Measurements from ENCODE around the gene P2RY2. TPM values are rescaled to one million over a fixed set of nuclear protein-coding genes. Genes with fewer than 3 reads are reported as not detected.

P2RY2 gene
- total RNA-seq: 1.6 and 3.4 TPM in 2 replicates
- polyA plus RNA-seq (2012): 0.19 TPM

DNA sequence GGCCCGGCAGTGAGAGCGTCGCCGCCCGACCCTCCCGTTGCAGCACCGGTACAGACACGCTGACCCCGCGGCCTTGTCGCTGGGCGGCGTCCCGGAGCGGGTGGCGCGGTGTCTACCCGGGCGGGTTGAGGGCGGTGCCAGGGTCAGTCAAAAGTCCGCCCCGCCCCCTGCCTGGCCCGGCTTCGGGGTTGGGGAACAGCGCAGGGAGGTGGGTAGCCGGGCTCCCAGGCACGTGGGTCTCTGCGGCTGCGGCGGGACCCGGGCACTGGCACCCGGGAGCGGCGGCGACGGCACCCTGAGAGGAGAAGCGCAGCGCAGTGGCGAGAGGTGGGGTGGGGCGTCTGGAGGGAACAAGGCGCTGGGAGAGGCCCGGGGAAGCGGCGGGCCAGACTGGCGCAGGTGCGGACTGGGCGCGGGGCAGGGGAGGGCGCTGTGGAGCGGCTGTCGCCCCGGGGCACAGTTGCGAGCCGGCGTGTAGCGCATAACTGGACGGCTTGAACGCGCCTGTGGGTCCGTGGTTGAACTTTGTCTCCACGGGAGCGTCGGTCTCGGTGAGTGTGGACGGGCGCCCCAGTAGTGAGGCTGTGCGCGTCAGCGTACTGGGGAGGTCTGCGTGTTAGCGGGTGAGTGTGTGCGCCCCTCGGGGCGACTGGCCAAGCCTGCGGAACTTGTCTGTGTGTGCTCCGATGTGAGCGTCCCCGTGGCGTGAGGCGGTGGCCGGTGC is at the start of gene P2RY2:
TSS of gene P2RY2 (plus strand) at position 176 of the 724 bp plus-strand sequence. CDS start 15,879 bp downstream, outside the sequence.
- peak; percentile 51 for DNase-seq (ENCODE audit: low read depth)

DNA sequence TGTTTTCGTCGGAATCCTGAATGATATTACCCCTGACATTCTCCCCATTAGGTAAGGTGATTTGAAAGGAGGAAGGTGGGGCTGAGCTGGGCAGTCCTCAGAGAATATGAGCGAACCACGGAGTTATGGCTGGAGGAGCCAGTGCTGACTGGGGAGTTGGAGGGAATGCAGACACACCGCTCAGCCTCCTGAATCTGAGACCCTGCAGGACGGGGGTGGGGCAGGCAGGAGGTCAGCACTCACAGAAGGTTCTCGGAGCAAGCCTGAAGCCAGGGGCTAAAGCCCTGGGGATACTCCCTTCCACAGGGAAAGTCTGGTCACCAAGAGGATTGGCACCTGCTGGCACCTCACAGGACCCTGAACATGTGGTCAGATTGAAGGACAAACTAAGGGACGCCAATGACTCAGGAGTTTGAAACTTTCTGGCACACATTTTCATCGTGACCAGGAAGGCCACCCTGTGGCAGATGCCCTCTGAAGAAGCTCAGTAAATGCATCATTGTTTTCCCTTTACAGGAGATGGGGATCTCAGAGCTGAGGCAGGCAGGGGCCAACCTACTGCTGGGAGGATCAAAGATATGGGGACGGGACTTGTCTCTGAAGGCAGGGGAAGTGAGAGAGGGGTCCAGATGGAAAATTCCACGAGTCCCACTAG is 49.0 kb upstream of the P2RY2 start:
- peak; percentile 66 for DNase-seq (ENCODE audit: low read depth)

DNA sequence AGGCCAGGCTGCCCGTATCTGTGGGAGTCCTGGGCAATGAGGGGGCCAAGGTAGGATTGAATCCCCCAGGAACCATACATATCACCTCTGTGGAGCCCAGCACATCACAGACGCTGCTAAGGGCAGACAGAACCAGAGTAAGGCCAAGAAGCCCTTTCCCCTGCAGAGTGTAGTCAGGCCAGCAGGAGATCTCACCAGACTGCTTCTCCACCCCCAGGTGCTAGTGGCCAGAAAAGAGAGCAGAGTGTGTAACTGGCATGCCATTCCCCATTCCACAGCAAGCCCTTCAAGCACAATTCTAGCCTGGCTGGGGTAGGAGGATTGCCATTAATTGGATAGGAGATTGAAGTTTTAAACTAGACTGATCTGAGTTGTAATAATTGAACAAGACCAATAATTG is 47.9 kb upstream of the P2RY2 start:
- DNase-seq (ENCODE audit: low read depth): no peak

DNA sequence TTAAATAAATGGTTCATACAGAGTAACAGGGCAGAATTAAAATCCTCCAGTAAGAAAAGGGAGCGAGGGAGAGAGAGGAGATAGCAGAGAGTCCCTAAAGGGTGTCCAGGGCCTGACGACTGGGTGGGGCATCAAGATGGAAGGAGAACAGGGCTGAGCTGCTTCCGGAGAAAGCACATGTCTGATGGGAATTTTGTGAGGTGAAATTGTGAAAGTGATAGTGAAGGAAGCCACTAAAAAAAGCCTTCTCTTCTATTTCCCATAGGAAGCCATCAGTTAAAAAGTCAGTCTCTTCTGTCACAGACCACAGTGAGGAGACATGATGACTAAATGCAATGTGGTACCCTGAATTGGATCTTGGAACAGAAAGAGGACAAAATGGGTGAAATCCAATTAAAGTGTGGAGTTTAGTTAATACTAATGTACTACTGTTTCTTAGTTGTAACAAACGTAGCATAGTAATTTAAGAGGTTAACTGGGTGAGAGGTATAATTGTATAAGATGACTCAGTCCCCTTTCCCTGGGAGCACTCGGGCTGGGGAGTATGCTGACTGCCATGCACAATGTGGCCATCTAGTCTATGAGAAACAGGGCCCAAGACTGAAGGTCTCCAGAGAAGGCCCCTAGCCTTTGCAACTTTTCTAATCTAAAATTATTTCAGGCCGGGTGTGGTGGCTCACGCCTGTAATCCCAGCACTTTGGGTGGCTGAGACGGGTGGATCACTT is 46.5 kb upstream of the P2RY2 start:
- DNase-seq (ENCODE audit: low read depth): no peak

DNA sequence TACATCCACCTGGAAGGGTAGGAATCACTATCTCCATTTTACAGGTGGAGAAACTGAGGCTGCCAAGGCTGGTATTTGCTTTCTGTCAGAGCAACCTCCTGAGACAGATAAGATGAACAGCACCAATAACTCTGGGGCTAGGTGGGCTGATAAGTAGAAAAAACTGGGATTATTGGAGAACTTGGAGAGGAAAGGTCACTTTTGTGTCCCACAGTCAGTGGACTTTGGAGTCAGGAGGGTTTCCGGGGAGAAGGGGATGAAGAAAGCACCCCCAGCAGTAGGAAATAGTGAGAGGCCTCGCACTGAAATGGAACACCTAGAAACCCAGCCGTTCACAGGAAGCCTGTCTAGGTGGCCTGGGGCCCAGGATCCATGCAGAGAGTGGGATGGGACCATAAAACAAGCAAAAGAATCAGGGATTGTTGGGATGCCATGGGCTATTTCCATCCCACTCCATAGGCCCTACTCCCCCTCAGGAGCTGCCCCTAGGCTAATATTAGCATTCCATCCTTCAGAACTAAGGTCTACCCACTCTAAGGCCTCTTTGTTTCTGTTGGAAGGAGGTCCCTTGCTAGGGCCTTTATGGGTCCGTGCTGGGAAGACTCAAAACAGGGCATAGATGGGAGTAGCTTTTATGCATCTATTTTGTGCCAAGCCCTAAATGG is 45.0 kb upstream of the P2RY2 start:
- no peak for DNase-seq (ENCODE audit: low read depth)

DNA sequence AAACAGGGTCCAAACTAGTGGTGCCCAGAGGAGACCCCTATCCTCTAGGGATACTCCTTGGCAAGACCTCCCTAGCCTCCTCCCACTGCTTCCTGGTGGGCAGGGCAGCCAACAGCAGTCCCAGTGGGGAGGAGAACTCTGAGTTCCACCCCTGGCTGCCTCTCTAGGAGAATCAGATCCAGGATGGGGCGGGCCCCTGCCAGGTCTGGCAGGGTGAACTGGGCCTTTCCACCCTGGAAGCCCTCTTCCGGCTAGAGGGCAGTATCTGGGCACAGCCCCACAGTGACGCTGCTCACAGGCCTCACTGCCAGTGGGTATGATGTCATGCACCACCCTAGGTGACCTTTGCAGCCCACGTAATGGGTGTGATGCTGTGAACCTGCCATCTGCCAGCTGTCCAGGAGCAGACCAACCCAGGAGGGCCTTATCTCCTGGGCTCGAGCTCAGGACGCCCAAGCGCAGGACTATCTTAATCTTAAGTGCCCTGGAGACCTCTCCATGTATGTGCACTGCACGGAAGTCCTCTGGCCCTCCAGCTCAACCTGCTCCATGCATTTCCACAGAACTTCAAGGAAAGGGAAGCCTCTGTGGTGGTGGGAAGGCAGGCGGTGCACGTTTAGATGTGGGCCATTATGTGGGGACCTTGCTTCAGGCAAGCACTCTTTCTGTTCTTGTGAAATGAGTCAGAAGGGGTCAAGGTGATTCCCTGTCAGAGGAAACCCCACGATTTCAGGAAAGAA is 44.2 kb upstream of the P2RY2 start:
- no peak for DNase-seq (ENCODE audit: low read depth)

DNA sequence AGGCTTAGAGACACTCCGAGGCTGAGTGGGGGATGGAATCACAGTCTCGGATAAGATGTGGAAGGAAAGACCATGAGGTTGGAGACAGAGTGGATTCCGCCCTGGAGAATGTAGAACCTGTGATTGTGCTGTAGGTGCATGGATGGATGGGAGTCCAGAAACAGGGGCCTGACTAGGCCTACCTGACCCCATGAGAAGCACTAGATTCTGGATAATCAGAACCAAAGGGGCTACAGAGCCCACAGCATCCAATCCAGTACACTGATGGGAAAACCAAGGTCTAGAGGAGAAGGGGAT is 43.6 kb upstream of the P2RY2 start:
- DNase-seq (ENCODE audit: low read depth): no peak

DNA sequence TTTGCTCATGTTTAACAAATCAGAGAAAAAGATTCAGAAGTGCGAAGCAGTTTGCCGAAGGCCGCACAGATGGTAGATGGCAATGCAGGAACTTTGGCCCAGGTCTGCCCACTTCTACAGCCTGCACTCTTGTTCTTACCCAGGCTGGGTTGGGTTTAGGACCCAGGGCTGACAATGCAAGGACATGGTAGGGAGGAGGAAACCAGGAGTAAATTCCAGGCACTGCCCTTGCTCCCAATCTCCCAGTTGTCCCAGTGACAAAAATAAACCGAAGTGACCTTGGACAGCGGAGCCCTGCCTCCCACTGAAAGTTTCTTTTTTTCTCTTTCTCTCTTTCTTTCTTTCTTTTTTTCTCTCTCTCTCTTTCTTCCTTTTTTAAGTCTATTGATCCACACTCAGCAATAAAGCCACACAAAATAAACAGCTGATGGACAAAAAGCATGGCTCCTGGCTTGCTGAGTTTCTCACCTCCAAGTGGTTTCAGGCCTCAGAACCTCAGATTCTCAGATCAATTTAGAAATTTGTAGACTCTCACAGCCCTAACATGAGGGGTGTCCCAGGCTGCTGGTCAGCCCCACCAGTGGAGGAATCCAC is 42.4 kb upstream of the P2RY2 start:
- DNase-seq (ENCODE audit: low read depth): peak; percentile 71

DNA sequence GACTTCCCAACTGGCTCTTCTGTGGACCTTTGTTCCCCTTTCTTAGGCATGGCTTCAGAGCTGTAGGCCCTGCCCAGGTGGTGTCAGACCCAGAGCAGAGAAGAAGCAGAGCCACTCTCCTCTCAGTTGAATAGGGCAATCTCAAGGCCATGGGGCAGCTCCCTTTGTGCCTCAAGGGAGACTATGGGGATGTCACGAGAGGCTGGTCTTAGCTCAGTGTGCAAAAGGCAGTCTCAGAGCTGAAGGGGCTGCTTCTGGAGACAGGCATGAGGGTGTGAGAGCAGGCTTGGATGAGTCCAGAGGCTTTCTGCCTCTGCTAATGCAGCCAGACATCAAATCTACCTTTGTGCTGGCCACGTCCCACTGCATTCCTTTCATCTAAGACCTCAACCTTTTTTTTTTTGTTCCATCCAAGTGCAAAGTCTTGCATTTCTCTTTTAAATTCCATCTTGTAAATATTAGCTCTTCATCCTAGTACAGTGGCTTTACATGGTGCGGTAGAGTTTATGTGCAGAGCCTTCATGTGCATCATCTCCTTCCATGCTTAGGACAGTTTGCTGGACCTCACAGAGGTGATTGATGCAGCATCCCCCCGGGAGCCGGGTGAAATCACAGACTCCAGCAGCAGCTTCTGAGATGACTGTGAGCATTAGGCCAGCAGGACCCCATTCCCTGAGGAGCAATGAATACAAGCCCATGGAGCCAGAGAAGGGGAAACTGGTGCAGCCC is 41.8 kb upstream of the P2RY2 start:
- no peak for DNase-seq (ENCODE audit: low read depth)

DNA sequence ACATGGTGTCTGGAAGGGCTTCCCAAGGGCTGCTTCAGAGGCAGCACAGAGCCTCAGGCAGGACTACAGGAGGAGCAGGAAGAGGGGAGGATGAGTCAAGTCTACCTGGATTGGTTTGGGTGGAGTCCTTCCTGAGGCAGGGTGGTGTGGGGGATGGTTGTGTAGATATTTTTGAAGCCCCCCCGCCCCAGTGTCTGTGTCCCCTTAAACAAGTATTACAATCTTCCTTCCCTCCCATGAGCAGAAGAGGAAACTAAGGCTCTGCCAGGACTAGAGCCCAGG is 41.3 kb upstream of the P2RY2 start:
- no peak for DNase-seq (ENCODE audit: low read depth)

DNA sequence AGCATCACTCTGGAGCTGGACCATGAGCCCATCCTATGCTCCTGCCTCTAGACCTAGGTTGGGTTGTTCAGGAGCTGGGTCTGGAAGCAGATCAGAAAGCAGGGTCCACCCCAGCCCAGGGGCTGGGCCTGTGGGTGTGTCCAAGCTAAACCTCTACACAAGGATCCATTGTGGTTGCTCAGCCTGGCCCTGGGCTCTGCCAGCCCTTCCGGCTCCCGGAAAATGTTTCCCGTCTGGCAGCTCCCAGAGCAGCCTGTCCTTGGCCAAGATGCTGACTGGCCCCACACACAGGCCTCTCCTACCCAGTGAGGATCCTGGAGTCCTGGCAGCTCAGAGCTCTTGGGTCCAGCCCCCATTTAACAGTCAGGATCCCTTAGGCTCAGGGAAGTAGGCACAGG is 40.7 kb upstream of the P2RY2 start:
- DNase-seq (ENCODE audit: low read depth): no peak

DNA sequence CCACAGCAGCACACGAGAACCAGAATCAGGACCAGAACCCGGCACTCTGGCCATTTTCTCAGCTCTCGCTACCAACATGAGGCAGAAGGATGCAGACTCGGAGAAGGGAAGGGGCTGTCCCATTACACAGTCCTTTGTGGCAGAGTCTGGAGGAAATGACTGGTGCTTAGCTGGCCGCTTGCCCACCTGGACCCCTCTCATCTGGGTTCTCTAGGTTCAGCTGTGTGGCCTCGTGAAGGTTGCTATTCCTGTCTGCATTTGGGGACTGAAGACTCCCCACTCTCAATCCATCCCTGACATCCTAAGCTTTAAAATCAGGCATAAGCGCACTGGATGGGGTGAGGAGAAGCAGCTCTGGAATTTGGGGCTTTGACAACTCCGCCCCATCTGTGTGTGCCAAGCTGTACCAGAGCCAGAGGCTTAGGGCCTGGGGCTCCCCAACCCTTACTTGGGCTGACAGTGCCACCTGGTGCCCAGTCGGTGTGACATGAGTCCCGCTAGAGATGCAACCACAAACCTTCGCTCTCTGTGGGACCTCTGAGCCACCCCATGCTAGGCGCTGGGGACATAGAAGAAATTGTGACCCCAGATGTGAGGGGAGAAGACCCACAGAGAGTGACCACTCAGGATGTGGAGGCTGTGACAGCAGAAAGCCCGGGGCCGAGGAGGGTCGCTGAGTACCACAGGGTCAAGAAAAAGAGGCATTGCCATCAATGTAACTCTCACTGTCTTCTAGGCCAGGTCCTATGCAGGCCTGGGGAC is 40.1 kb upstream of the P2RY2 start:
- peak; percentile 83 for DNase-seq (ENCODE audit: low read depth)

DNA sequence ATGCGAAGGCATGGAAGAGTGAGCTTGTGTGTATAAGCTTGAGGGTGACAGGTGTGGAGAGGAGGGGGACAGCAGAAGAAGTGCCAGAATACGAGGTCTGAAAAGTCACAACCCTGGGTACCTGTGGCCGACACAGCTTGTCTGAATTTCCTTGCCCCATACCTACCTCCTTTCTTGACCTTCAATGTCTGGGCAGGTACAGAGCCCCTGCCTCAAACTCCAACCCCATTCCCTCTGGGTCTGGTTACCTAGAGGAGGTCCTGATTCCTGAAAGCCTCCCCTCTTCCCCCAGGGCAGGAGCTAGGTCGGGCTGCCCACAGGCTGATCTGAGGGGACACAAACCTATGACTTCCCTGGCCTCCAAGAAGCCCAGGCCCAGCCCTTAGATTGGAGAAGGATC is 39.4 kb upstream of the P2RY2 start:
- DNase-seq (ENCODE audit: low read depth): no peak

DNA sequence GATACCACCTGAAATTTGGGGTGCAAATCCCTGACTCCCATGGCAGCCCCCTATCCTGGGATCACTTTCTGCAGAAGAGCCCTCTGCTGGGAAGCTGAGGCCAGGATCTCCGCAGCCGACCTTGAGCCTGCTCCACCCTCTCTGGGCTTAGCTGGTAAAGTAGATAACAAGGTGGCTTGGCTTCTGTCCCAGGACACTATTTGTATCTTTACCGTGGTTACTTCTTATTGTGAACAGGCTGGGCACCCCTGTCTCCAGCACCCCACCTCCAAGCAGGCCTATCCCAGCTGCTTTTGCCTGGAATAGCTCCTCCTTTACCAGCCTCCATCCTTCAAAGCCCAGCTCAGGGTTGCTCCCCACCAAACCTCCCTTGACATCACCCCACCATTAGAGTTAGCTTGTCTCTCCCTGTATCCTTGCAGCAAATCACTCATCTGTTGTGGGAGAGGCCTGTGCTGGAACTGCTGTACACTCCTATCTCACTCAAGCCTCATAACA is 35.2 kb upstream of the P2RY2 start:
- no peak for DNase-seq (ENCODE audit: low read depth)

DNA sequence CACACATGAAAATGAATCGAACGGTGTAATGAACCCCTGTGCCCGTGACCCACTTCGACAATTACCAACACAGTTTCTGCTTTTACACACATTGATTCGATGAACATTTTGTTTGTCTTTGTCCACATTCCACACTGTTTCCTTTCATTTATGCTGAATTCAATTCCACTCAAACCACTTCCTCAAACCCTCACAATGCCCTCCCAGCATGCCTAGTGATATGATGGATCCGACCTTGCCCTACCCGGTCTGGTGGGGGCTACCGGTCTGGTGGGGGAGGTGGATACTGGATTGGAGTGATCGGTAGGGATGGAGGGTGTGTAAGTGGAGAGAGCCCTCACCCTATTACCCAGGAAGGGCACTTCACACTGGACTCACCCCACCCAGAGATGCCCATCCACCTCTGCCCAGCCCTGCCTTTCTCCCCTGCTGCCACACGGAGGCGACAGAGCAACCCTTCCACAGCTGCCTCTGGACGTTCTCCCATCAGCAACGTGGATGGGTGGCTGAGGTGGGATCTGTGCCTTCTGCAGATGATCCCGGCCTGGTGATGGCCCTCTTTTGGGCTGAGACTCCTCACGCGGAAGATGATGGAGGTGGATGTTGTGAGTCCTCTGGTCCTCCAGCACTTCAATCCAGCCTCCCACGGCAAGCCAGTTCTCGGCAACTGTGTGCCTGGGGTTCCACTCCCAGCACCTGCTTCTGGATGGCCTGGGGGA is 33.0 kb upstream of the P2RY2 start:
- peak; percentile 77 for DNase-seq (ENCODE audit: low read depth)

DNA sequence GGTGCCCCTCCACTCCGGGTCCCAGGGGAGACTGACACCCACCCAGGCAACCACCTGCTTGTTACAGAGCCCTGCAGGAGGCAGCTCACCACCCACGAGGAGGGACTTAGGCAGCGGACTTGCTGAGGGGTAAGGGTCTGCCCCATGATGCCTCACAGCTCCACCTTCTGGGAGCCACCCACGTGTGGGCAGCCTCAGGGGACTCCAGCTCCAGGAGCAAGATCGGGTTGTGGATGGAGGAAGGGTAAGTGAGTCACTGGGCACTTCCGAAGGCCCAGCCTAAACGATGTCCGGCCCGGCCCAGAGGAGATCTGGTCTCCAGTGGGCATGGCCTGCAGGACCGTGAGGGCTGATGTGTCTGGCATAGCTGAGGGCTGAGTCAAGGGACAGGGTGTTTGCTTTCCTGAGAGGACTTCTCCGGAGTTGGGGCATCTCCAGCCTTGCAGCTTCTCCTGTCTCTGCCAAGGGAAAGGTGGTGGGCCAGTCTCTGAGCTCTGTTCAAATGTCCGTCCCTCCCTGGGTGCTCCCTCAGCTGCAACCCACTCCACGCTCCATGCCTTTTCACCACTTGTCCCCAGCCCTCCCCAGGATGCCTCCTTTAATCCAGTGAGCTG is 32.3 kb upstream of the P2RY2 start:
- peak; percentile 81 for DNase-seq (ENCODE audit: low read depth)

DNA sequence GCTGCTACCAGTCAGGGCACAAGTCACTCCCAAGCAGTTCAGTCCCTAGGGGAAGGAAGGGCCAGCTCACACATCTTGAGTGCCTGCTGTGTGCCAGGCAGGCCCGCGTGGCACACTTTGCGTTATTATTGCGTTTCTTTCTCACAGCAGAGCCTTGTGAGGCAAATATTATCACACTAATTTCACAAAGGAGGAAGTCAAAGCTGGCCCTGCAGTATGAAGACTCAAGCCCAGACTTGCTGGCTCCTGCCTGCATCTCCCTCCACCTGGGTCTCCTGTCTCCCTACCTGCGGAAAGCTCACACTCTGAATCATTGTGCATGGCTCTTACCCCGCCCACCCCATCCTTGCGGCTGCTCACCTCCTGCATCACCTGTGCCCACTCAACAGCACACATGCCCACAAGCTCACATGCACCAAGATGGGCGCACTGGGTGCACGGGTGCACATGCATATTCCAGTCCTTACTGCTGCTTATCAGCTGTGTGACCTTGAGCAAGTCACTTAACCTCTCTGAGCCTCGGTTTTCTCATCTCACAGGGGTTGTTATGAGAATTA is 31.7 kb upstream of the P2RY2 start:
- DNase-seq (ENCODE audit: low read depth): no peak

DNA sequence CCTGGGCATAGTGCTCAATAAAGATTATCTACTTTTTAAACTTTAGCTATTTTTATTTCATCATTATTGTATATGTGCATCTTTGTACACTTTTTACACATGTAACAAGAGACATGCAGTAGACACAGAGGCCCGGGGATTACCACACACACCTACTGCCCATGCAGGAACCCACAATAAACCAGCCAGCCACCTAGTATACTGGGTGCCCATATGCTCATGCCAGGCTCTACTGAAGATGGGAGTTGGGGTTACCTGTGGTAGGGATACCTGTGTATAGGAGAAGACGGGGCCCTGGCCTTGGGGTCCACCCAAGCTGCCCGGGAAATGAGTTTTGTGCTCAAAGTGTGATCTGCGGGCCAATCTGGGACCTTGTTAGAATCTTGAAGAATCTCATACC is 31.2 kb upstream of the P2RY2 start:
- no peak for DNase-seq (ENCODE audit: low read depth)

Data from myocyte (in vitro differentiated cells).